Activated CD8-positive, alpha-beta T cell treated with anti-CD3 and anti-CD28 coated beads for 36 hours (primary cell): ENCODE results near the gene CDK5RAP2. TPM values are rescaled to one million over a fixed set of nuclear protein-coding genes. Genes with fewer than 3 reads are reported as not detected.

Experiments
- ATAC-seq: fragments of 200-7000 bp; cut with Tn5 transposase; one replicate; pipeline ENCODE4 v1.10.0; 2021; ENCODE audit warnings: mild to moderate bottlenecking, moderate library complexity
- CTCF ChIA-PET: fragments of 350-600 bp; sonication (Branson Sonifier 250); formaldehyde crosslinking; loops from one replicate; lab custom pipeline; 2021; ENCODE audit warnings: antibody characterized with exemption; lab: Charles Lee
- POLR2A ChIA-PET: fragments of 350-600 bp; sonication (Branson Sonifier 250); formaldehyde crosslinking; loops from one replicate; lab custom pipeline; 2021; ENCODE audit warnings: antibody characterized with exemption; lab: Charles Lee
- DNase-seq: peaks from one replicate; pipeline ENCODE4 v3.0.0-alpha.2; 2020
- H3K27ac Mint-ChIP-seq: one replicate; pipeline ENCODE4 v1.8.0; 2021; ENCODE audit warnings: mild to moderate bottlenecking, mixed read lengths
- H3K27me3 Mint-ChIP-seq: one replicate; pipeline ENCODE4 v1.8.0; 2021; ENCODE audit warnings: mixed read lengths
- H3K36me3 Mint-ChIP-seq: one replicate; pipeline ENCODE4 v1.8.0; 2021; ENCODE audit warnings: low read depth, mixed read lengths
- H3K4me1 Mint-ChIP-seq: one replicate; pipeline ENCODE4 v1.8.0; 2021; ENCODE audit warnings: low read depth, mixed read lengths
- H3K4me3 Mint-ChIP-seq: one replicate; pipeline ENCODE4 v1.8.0; 2021; ENCODE audit warnings: mild to moderate bottlenecking, moderate library complexity, mixed read lengths
- H3K9me3 Mint-ChIP-seq: one replicate; pipeline ENCODE4 v1.8.0; 2021; ENCODE audit warnings: mixed read lengths
- CTCF ChIP-seq: fragments of 200-600 bp; IDR thresholded peaks from one replicate; pipeline ENCODE4 v1.8.0; 2022; ENCODE audit warnings: antibody characterized with exemption, mild to moderate bottlenecking
- intact Hi-C: fragments of 100-400 bp; cut with micrococcal nuclease; formaldehyde crosslinking; loops from one replicate; pipeline ENCODE4 v1.10.0; 2022
- total RNA-seq, 2 experiments: library from RNA; stranded (reverse); gene quantifications; one replicate each; pipeline ENCODE4 v1.2.3, GENCODE V29; 2021

Gene CDK5RAP2
- total RNA-seq, 2 experiments from 2014 or later = 61.5 to 67.6 TPM

DNA sequence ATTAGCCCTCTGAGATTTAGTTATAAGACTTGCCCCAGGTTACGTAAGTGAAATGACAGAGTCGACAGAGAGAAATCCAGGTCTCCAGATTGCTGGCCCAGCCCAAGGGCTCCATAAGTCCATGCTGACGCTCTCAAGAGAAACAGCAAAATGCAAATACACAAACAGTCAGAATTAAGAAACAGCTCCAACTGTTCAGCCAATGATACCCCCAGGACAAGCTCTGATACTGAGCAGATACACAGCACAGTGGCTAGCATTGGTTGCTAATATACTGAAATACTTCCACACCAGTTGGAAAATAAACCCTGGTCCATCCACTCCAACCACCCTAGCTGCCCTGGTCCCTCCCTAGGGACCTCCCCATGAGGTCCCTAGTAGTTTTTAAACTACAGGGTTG is 94.2 kb downstream of the CDK5RAP2 start:
- ChIA-PET POLR2A (no interaction called here), CTCF (no interaction called here)
- no peak overlapping the region for H3K27ac Mint-ChIP-seq
- intact Hi-C loops = no loop called here
- H3K9me3 Mint-ChIP-seq = no peaks in the 10 kb centered on the region
- no peak overlapping the region for H3K4me3 Mint-ChIP-seq
- H3K27me3 Mint-ChIP-seq = no peaks in the 10 kb centered on the region
- peaks cover 5% of the 10 kb centered on the region for H3K4me1 Mint-ChIP-seq
- H3K36me3 Mint-ChIP-seq = peaks cover 54% of the 10 kb centered on the region
- DNase-seq (no peak), ATAC-seq (no peak)
- no peak for TF ChIP-seq CTCF

GRCh38 chr9:120484162-120484561 is 95.8 kb downstream of the CDK5RAP2 start:
- ChIA-PET POLR2A (no interaction called here), CTCF (no interaction called here)
- Mint-ChIP-seq H3K36me3 (peaks cover 47% of the 10 kb centered on the region), H3K27me3 (no peaks in the 10 kb centered on the region), H3K4me1 (peaks cover 6% of the 10 kb centered on the region), H3K27ac (no peak overlapping the region), H3K9me3 (no peaks in the 10 kb centered on the region), H3K4me3 (no peak overlapping the region)
- no peak for TF ChIP-seq CTCF
- ATAC-seq = no peak
- intact Hi-C loops = no loop called here
- no peak for DNase-seq

- no peak for DNase-seq
- Mint-ChIP-seq H3K36me3 (peaks cover 45% of the 10 kb centered on the region), H3K27me3 (no peaks in the 10 kb centered on the region), H3K9me3 (no peaks in the 10 kb centered on the region), H3K4me1 (peaks cover 6% of the 10 kb centered on the region), H3K4me3 (no peak overlapping the region), H3K27ac (no peak overlapping the region)
- POLR2A ChIA-PET = no interaction called here
- no peak for TF ChIP-seq CTCF
- intact Hi-C loops = no loop called here
- no peak for ATAC-seq
- CTCF ChIA-PET = no interaction called here
Observed at GRCh38 chr9:120482424-120483186, 97.4 kb downstream of the CDK5RAP2 start.

DNA sequence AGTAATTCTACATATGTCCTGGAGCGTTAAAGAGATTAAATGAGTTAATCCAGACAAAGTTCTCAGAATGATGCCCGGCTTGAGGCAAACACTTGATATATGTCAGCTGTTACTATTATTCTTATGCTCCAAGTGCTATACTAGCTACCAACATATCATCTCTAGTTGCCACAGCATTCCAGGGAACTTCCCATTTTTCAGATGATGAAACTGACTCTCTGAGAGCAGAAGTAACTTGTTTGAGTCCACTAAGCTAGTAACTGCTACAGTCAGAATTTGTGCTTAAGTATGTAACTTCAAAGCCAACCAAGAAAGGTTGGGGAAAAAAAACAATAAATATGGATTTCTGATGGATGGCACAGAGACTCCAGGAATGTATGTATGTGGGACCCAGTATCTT is 98.1 kb downstream of the CDK5RAP2 start:
- POLR2A ChIA-PET = no interaction called here
- H3K36me3 Mint-ChIP-seq = peaks cover 41% of the 10 kb centered on the region
- H3K4me3 Mint-ChIP-seq = no peak overlapping the region

More for the DNA sequence above, 98.1 kb downstream of the CDK5RAP2 start:
- Mint-ChIP-seq H3K27me3 (no peaks in the 10 kb centered on the region), H3K4me1 (peaks cover 6% of the 10 kb centered on the region), H3K27ac (no peak overlapping the region), H3K9me3 (no peaks in the 10 kb centered on the region)
- DNase-seq (no peak), ATAC-seq (no peak)
- intact Hi-C loops = no loop called here
- CTCF ChIA-PET = no interaction called here
- no peak for TF ChIP-seq CTCF
